WTC11 (cell line): ENCODE data around the gene LEF1. TPM values are rescaled to one million over a fixed set of nuclear protein-coding genes. Genes with fewer than 3 reads are reported as not detected.

ENCODE experiments used
- ATAC-seq: fragments of 200-7000 bp; cut with Tn5 transposase; 2 replicates; pipeline ENCODE4 v1.10.0; 2021; ENCODE audit warnings: mild to moderate bottlenecking, moderate library complexity
- CTCF ChIA-PET: fragments of 300-600 bp; sonication (Branson Sonifier 250); formaldehyde crosslinking; loops from one replicate; lab custom pipeline; 2021; ENCODE audit warnings: antibody characterized with exemption; lab: Charles Lee
- POLR2A ChIA-PET: fragments of 350-600 bp; sonication (Branson Sonifier 250); formaldehyde crosslinking; loops from one replicate; lab custom pipeline; 2021; ENCODE audit warnings: antibody characterized with exemption; lab: Charles Lee
- DNase-seq: peaks from one replicate; pipeline ENCODE4 v3.0.0; 2021; ENCODE audit warnings: low spot score
- H3K27ac Mint-ChIP-seq: 2 replicates; pipeline ENCODE4 v1.8.0; 2021; ENCODE audit warnings: mixed read lengths
- H3K27me3 Mint-ChIP-seq: 2 replicates; pipeline ENCODE4 v1.8.0; 2021; ENCODE audit warnings: low read depth, mild to moderate bottlenecking, moderate library complexity, mixed read lengths
- H3K36me3 Mint-ChIP-seq: 2 replicates; pipeline ENCODE4 v1.8.0; 2021; ENCODE audit warnings: mixed read lengths
- H3K4me1 Mint-ChIP-seq: 2 replicates; pipeline ENCODE4 v1.8.0; 2022; ENCODE audit warnings: mixed read lengths
- H3K4me3 Mint-ChIP-seq: 2 replicates; pipeline ENCODE4 v1.8.0; 2021; ENCODE audit warnings: mild to moderate bottlenecking, moderate library complexity, mixed read lengths
- H3K9me3 Mint-ChIP-seq: 2 replicates; pipeline ENCODE4 v1.8.0; 2021; ENCODE audit warnings: mixed read lengths
- ATF1 ChIP-seq: sonication (generic); formaldehyde crosslinking; IDR thresholded peaks from 2 replicates; pipeline ENCODE4 v1.8.1; 2023; ENCODE audit warnings: mild to moderate bottlenecking, moderate library complexity, missing genetic modification reagents
- EMX1 ChIP-seq: fragments of 250-450 bp; sonication (Bioruptor Pico); IDR thresholded peaks from 2 replicates; pipeline ENCODE4 v1.8.0; 2021; ENCODE audit warnings: mild to moderate bottlenecking
- ESRRA ChIP-seq: sonication (generic); formaldehyde crosslinking; IDR thresholded peaks from 2 replicates; pipeline ENCODE4 v1.8.1; 2022; ENCODE audit warnings: mild to moderate bottlenecking, missing genetic modification reagents, borderline replicate concordance
- ETV6 ChIP-seq: sonication (generic); formaldehyde crosslinking; IDR thresholded peaks from 2 replicates; pipeline ENCODE4 v1.8.1; 2022; ENCODE audit warnings: mild to moderate bottlenecking, missing genetic modification reagents
- FOXP1 ChIP-seq: sonication (generic); formaldehyde crosslinking; IDR thresholded peaks from 2 replicates; pipeline ENCODE4 v1.8.0; 2022; ENCODE audit warnings: missing genetic modification reagents, mild to moderate bottlenecking, moderate library complexity, borderline replicate concordance
- GABPB1 ChIP-seq: sonication (generic); formaldehyde crosslinking; IDR thresholded peaks from 2 replicates; pipeline ENCODE4 v1.8.1; 2023; ENCODE audit warnings: mild to moderate bottlenecking, missing genetic modification reagents
- JAZF1 ChIP-seq: fragments of 250-450 bp; sonication (Bioruptor Pico); IDR thresholded peaks from 2 replicates; pipeline ENCODE4 v1.9.0; 2021; ENCODE audit warnings: moderate library complexity, mild to moderate bottlenecking, inconsistent platforms
- TCF7 ChIP-seq: sonication (generic); formaldehyde crosslinking; IDR thresholded peaks from 2 replicates; pipeline ENCODE4 v1.8.0; 2022; ENCODE audit warnings: mild to moderate bottlenecking, low read depth, missing genetic modification reagents, moderate library complexity
- TP53 ChIP-seq: sonication (generic); formaldehyde crosslinking; IDR thresholded peaks from 2 replicates; pipeline ENCODE4 v1.8.1; 2023; ENCODE audit warnings: mild to moderate bottlenecking, missing genetic modification reagents
- ZNF317 ChIP-seq: sonication (generic); formaldehyde crosslinking; IDR thresholded peaks from 2 replicates; pipeline ENCODE4 v1.8.1; 2023; ENCODE audit warnings: low read depth, mild to moderate bottlenecking, moderate library complexity, missing genetic modification reagents, borderline replicate concordance
- ZNF416 ChIP-seq: fragments of 250-450 bp; sonication (Bioruptor Pico); IDR thresholded peaks from 2 replicates; pipeline ENCODE4 v1.9.0; 2021; ENCODE audit warnings: mild to moderate bottlenecking, inconsistent platforms
- ZNF671 ChIP-seq: fragments of 250-450 bp; sonication (Bioruptor Pico); IDR thresholded peaks from 2 replicates; pipeline ENCODE4 v1.8.0; 2021; ENCODE audit warnings: mild to moderate bottlenecking
- total RNA-seq: library from RNA; stranded (reverse); gene quantifications from 3 replicates; pipeline ENCODE4 v1.2.3, GENCODE V29; 2021
- TF ChIP-seq, protein P1 (sequence below): sonication (generic); formaldehyde crosslinking; IDR thresholded peaks from 2 replicates; pipeline ENCODE4 v1.8.1; 2022; ENCODE audit warnings: mild to moderate bottlenecking, missing genetic modification reagents, moderate library complexity, borderline replicate concordance
- TF ChIP-seq, protein P2 (sequence below): sonication (generic); formaldehyde crosslinking; IDR thresholded peaks from 2 replicates; pipeline ENCODE4 v1.8.0; 2023; ENCODE audit warnings: mild to moderate bottlenecking, missing genetic modification reagents
- TF ChIP-seq, protein P3 (sequence below): sonication (generic); formaldehyde crosslinking; IDR thresholded peaks from 2 replicates; pipeline ENCODE4 v1.8.0; 2022; ENCODE audit warnings: mild to moderate bottlenecking, missing genetic modification reagents
- TF ChIP-seq, protein P4 (sequence below): sonication (generic); formaldehyde crosslinking; IDR thresholded peaks from 2 replicates; pipeline ENCODE4 v1.8.0; 2023; ENCODE audit warnings: missing genetic modification reagents
- TF ChIP-seq, protein P5 (sequence below): fragments of 250-450 bp; sonication (Bioruptor Pico); IDR thresholded peaks from 2 replicates; pipeline ENCODE4 v1.9.0; 2021; ENCODE audit warnings: mild to moderate bottlenecking
- TF ChIP-seq, protein P6 (sequence below): fragments of 250-450 bp; sonication (Bioruptor Pico); IDR thresholded peaks from 2 replicates; pipeline ENCODE4 v1.9.0; 2021; ENCODE audit warnings: mild to moderate bottlenecking

The LEF1 gene
- total RNA-seq, 1 experiment from 2014 or later, result 1.3 TPM

DNA sequence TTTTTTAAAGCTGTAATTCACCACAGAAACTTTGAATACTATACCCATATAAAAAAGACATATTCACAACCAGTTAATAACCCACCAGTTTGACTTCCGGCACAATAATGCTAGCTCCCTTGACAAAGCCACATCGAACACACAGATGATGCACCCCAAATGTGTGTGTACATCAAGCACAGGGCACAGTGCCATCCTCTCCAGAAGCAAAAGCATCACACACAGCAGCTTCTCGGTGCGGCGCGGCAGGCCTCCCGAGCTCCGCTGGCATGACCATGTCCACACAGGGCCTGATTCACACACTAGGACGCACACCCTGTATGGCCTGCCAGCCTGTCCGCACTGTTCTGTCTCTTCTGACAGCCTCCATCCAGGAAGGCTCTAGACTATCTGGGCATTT is 88.0 kb downstream of the LEF1 start:
- H3K27me3 Mint-ChIP-seq, result no peaks in the 10 kb centered on the region
- CTCF ChIA-PET, result no interaction called here
- H3K4me3 Mint-ChIP-seq, result no peak overlapping the region

DNA sequence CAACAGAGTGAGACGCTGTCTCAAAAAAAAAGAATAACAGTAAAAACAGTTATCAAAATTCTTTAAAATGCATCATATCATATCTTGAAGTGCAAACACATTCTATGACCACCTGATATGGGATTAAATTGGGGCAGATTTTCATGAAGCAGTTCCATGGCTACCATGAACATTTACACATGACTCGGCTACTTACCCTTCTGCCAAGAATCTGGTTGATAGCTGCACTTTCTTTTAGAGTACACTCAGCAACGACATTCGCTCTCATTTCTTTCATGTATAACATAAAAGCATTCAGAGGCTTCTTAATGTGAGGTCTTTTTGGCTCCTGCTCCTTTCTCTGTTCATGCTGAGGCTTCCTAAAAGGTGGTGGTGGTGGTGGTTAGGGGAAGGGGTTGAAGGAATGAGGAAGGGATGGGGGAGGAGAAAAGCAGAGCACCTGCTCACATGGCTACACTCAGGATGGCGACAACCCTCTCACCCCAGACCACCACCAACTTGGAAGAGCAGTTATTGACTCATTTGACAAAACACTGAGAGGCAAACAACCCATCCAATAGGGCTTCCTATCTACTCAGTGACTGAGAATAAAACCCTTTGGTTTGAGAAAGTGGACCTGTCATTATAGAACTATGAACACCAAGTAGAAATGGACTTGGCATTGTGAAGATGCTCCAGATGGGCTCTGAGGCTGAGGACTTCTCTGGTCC is 90.6 kb downstream of the LEF1 start:
- H3K4me3 Mint-ChIP-seq, result no peak overlapping the region
- H3K4me1 Mint-ChIP-seq, result no peaks in the 10 kb centered on the region
- no peak for TF ChIP-seq EMX1 (CRISPR knock-in tag)
- TF ChIP-seq TP53 (CRISPR knock-in tag), result no peak
- TF ChIP-seq ZNF416, result no peak
- TF ChIP-seq, protein P1, sequence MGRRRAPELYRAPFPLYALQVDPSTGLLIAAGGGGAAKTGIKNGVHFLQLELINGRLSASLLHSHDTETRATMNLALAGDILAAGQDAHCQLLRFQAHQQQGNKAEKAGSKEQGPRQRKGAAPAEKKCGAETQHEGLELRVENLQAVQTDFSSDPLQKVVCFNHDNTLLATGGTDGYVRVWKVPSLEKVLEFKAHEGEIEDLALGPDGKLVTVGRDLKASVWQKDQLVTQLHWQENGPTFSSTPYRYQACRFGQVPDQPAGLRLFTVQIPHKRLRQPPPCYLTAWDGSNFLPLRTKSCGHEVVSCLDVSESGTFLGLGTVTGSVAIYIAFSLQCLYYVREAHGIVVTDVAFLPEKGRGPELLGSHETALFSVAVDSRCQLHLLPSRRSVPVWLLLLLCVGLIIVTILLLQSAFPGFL, result no peak
- TF ChIP-seq ESRRA (CRISPR knock-in tag), result no peak
- no peak for TF ChIP-seq TCF7 (CRISPR knock-in tag)
- no peak for TF ChIP-seq GABPB1
- TF ChIP-seq, protein P2, sequence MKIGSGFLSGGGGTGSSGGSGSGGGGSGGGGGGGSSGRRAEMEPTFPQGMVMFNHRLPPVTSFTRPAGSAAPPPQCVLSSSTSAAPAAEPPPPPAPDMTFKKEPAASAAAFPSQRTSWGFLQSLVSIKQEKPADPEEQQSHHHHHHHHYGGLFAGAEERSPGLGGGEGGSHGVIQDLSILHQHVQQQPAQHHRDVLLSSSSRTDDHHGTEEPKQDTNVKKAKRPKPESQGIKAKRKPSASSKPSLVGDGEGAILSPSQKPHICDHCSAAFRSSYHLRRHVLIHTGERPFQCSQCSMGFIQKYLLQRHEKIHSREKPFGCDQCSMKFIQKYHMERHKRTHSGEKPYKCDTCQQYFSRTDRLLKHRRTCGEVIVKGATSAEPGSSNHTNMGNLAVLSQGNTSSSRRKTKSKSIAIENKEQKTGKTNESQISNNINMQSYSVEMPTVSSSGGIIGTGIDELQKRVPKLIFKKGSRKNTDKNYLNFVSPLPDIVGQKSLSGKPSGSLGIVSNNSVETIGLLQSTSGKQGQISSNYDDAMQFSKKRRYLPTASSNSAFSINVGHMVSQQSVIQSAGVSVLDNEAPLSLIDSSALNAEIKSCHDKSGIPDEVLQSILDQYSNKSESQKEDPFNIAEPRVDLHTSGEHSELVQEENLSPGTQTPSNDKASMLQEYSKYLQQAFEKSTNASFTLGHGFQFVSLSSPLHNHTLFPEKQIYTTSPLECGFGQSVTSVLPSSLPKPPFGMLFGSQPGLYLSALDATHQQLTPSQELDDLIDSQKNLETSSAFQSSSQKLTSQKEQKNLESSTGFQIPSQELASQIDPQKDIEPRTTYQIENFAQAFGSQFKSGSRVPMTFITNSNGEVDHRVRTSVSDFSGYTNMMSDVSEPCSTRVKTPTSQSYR (CRISPR knock-in tag), result no peak
- TF ChIP-seq, protein P3, sequence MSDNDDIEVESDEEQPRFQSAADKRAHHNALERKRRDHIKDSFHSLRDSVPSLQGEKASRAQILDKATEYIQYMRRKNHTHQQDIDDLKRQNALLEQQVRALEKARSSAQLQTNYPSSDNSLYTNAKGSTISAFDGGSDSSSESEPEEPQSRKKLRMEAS (CRISPR knock-in tag), result no peak
- no peak for TF ChIP-seq ZNF317 (CRISPR knock-in tag)
- TF ChIP-seq, protein P4, sequence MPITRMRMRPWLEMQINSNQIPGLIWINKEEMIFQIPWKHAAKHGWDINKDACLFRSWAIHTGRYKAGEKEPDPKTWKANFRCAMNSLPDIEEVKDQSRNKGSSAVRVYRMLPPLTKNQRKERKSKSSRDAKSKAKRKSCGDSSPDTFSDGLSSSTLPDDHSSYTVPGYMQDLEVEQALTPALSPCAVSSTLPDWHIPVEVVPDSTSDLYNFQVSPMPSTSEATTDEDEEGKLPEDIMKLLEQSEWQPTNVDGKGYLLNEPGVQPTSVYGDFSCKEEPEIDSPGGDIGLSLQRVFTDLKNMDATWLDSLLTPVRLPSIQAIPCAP, result no peak
- TF ChIP-seq ATF1 (CRISPR knock-in tag), result no peak
- no peaks in the 10 kb centered on the region for H3K27me3 Mint-ChIP-seq
- ChIA-PET CTCF (no interaction called here), POLR2A (no interaction called here)
- ATAC-seq (no peak), DNase-seq (no peak)
- no peaks in the 10 kb centered on the region; the same call in 1 of the 2 replicates for H3K36me3 Mint-ChIP-seq
- no peaks in the 10 kb centered on the region for H3K9me3 Mint-ChIP-seq
- H3K27ac Mint-ChIP-seq, result no peak overlapping the region

More for the DNA sequence above, 88.0 kb downstream of the LEF1 start:
- H3K27ac Mint-ChIP-seq, result no peak overlapping the region
- TF ChIP-seq ZNF671 (CRISPR knock-in tag) (no peak), ETV6 (no peak)
- H3K9me3 Mint-ChIP-seq, result no peaks in the 10 kb centered on the region
- POLR2A ChIA-PET, result no interaction called here
- no peaks in the 10 kb centered on the region; the same call in 1 of the 2 replicates for H3K36me3 Mint-ChIP-seq
- no peaks in the 10 kb centered on the region for H3K4me1 Mint-ChIP-seq
- ATAC-seq (no peak), DNase-seq (no peak)

DNA sequence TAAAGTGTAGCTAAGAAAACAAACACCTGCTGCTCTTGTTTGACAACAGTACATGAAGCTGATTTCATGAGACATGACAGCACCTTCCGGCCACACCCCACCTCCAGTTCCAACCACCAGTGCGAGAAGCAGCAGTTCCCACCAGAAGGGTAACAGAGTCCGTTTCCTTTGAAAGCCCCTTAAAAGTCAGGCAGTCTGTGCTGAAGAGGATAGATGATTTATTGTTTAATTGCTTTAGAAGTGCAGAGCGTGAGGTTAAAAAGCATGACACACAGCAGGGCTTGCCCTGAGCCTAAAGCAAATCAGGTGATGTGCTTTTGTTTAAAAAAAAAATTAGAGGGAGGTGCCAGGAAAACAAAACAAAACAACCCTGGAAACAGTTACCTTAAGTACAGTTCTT is 96.4 kb downstream of the LEF1 start:
- Mint-ChIP-seq H3K4me1 (no peaks in the 10 kb centered on the region), H3K36me3 (no peaks in the 10 kb centered on the region; the same call in 1 of the 2 replicates), H3K27me3 (no peaks in the 10 kb centered on the region), H3K9me3 (no peaks in the 10 kb centered on the region)
- ChIA-PET POLR2A (no interaction called here), CTCF (no interaction called here)
- ATAC-seq, result no peak
- no peak for DNase-seq
- TF ChIP-seq, protein P5, sequence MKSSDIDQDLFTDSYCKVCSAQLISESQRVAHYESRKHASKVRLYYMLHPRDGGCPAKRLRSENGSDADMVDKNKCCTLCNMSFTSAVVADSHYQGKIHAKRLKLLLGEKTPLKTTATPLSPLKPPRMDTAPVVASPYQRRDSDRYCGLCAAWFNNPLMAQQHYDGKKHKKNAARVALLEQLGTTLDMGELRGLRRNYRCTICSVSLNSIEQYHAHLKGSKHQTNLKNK, result no peak
- no peak for TF ChIP-seq FOXP1
- no peak for TF ChIP-seq JAZF1 (CRISPR knock-in tag)
- TF ChIP-seq, protein P6, sequence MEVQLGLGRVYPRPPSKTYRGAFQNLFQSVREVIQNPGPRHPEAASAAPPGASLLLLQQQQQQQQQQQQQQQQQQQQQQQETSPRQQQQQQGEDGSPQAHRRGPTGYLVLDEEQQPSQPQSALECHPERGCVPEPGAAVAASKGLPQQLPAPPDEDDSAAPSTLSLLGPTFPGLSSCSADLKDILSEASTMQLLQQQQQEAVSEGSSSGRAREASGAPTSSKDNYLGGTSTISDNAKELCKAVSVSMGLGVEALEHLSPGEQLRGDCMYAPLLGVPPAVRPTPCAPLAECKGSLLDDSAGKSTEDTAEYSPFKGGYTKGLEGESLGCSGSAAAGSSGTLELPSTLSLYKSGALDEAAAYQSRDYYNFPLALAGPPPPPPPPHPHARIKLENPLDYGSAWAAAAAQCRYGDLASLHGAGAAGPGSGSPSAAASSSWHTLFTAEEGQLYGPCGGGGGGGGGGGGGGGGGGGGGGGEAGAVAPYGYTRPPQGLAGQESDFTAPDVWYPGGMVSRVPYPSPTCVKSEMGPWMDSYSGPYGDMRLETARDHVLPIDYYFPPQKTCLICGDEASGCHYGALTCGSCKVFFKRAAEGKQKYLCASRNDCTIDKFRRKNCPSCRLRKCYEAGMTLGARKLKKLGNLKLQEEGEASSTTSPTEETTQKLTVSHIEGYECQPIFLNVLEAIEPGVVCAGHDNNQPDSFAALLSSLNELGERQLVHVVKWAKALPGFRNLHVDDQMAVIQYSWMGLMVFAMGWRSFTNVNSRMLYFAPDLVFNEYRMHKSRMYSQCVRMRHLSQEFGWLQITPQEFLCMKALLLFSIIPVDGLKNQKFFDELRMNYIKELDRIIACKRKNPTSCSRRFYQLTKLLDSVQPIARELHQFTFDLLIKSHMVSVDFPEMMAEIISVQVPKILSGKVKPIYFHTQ (CRISPR knock-in tag), result no peak
- TF ChIP-seq, all 79 proteins: peak for 0
- Mint-ChIP-seq H3K27ac (no peak overlapping the region), H3K4me3 (no peak overlapping the region)
